Measurements from ENCODE around the gene CCDC197.

Gene CCDC197

GRCh38 chr14:93997082-93997481 lies at the start of gene CCDC197:
TSS of gene CCDC197 (plus strand) at chr14:93997301. CDS start at chr14:93998132, 831 bp downstream.
- DNase-seq (ENCODE audit: low spot score): no peak

GRCh38 chr14:93949511-93950075 lies 47.5 kb upstream of the CCDC197 start:
- no peak for DNase-seq (ENCODE audit: low spot score)

- DNase-seq (ENCODE audit: low spot score): no peak
Measured at GRCh38 chr14:93950948-93951634, 46.0 kb upstream of the CCDC197 start.

GRCh38 chr14:93951635-93952540 lies 45.2 kb upstream of the CCDC197 start:
- no peak for DNase-seq (ENCODE audit: low spot score)

- DNase-seq (ENCODE audit: low spot score): no peak
Measured at GRCh38 chr14:93952829-93953228, 44.3 kb upstream of the CCDC197 start.

- DNase-seq (ENCODE audit: low spot score): no peak
Measured at GRCh38 chr14:93953263-93953662, 43.8 kb upstream of the CCDC197 start.

- no peak for DNase-seq (ENCODE audit: low spot score)
Measured at GRCh38 chr14:93953739-93954515, 43.2 kb upstream of the CCDC197 start.

GRCh38 chr14:93954516-93954830 lies 42.6 kb upstream of the CCDC197 start:
- no peak for DNase-seq (ENCODE audit: low spot score)

GRCh38 chr14:93954900-93955849 lies 41.9 kb upstream of the CCDC197 start:
- DNase-seq (ENCODE audit: low spot score): no peak

GRCh38 chr14:93955850-93956481 lies 41.1 kb upstream of the CCDC197 start:
- DNase-seq (ENCODE audit: low spot score): no peak

GRCh38 chr14:93956514-93957332 lies 40.4 kb upstream of the CCDC197 start:
- no peak for DNase-seq (ENCODE audit: low spot score)

GRCh38 chr14:93957333-93957710 lies 39.8 kb upstream of the CCDC197 start:
- DNase-seq (ENCODE audit: low spot score): no peak

- no peak for DNase-seq (ENCODE audit: low spot score)
Measured at GRCh38 chr14:93957751-93958566, 39.1 kb upstream of the CCDC197 start.

GRCh38 chr14:93958567-93959238 lies 38.4 kb upstream of the CCDC197 start:
- no peak for DNase-seq (ENCODE audit: low spot score)

- DNase-seq (ENCODE audit: low spot score): peak; percentile 91
Measured at GRCh38 chr14:93959239-93960107, 37.6 kb upstream of the CCDC197 start.

GRCh38 chr14:93960108-93960475 lies 37.0 kb upstream of the CCDC197 start:
- DNase-seq (ENCODE audit: low spot score): peak; percentile 9

- no peak for DNase-seq (ENCODE audit: low spot score)
Measured at GRCh38 chr14:93960774-93961438, 36.2 kb upstream of the CCDC197 start.

All from COLO829 (cell line).